GM12875 (cell line): ENCODE results near the gene RNASEH2C.
"Not testable (repeated sequence)": the region's sequence is repeated elsewhere in the genome, so short reads cannot be mapped to it uniquely, and the experiment has no call there.

Source experiments
- H3K4me3 ChIP-seq: one replicate; pipeline ENCODE4 v1.5.1; 2011; ENCODE audit warnings: low read depth, low read length, control low read depth
- CTCF ChIP-seq: IDR thresholded peaks from 2 replicates; pipeline ENCODE4 v1.5.1; 2011; ENCODE audit warnings: low read depth, mild to moderate bottlenecking, control low read depth, inconsistent platforms, low read length, moderate library complexity, borderline replicate concordance; ENCODE audit not compliant: insufficient read depth

The RNASEH2C gene

DNA sequence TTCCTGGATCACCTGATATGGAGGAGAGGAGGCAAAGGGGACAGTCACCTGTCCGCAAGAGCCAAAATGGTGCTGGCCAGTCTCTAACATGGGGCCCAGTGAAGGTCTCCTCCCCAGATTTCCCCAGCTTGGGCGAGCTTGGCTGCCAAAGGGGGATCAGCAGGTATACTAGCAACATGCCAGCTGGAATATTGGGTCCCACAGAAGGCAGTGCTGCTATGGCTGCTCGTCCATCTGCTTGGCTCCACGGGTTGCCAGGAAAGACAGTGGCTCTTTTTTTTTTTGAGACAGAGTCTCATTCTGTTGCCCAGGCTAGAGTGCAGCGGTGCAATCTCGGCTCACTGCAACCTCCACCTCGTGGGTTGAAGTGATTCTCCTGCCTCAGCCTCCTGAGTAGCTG lies 21.3 kb downstream of the RNASEH2C start:
- no peak overlapping the region for H3K4me3 ChIP-seq
- no peak for TF ChIP-seq CTCF

GRCh38 chr11:65698205-65698604 lies 22.4 kb downstream of the RNASEH2C start:
- no peak overlapping the region for H3K4me3 ChIP-seq
- no peak for TF ChIP-seq CTCF

GRCh38 chr11:65696802-65697552 lies 23.6 kb downstream of the RNASEH2C start:
- TF ChIP-seq CTCF: no peak
- H3K4me3 ChIP-seq: no peak overlapping the region

GRCh38 chr11:65695459-65696241 lies 24.9 kb downstream of the RNASEH2C start:
- H3K4me3 ChIP-seq: no peak overlapping the region
- TF ChIP-seq CTCF: no peak

GRCh38 chr11:65692367-65692766 lies 28.2 kb downstream of the RNASEH2C start:
- H3K4me3 ChIP-seq: no peak overlapping the region
- TF ChIP-seq CTCF: no peak

GRCh38 chr11:65691847-65692246 lies 28.8 kb downstream of the RNASEH2C start:
- not testable (repeated sequence) for H3K4me3 ChIP-seq

DNA sequence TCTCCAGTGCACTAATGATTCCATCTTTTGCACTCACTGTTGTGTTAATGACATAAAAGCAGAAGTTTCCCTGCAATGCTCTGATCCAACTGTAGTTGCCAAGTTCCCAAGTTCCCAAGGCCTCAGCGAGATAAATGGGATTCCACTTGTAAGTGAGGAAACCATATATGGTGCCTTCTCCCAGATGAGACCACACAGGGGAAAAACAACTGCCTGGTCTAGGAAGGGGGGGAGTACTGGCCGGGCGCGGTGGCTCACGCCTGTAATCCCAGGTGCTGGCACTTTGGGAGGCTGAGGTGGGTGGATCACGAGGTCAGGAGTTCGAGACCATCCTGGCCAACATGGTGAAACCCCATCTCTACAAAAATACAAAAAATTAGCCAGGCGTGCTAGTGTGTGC lies 34.6 kb downstream of the RNASEH2C start:
- no peak overlapping the region for H3K4me3 ChIP-seq
- no peak for TF ChIP-seq CTCF

GRCh38 chr11:65683480-65683879 lies 37.1 kb downstream of the RNASEH2C start:
- not testable (repeated sequence) for H3K4me3 ChIP-seq
